SK-N-SH (cell line): ENCODE results near the gene TOR4A.

Source experiments
- CTCF ChIP-seq: fragments of 200-600 bp; sonication (generic); IDR thresholded peaks from 2 replicates; pipeline ENCODE4 v1.6.1; 2017; ENCODE audit warnings: antibody characterized with exemption, mild to moderate bottlenecking, moderate library complexity
- EP300 ChIP-seq, 2 experiments: IDR thresholded peaks; 2 replicates each; pipeline versions ENCODE4 v1.4.0 to v1.6.1; 2012; ENCODE audit warnings: borderline replicate concordance in 1 of 2, low read depth in 1 of 2, low read length in 1 of 2
- MAX ChIP-seq: IDR thresholded peaks from 2 replicates; pipeline ENCODE4 v1.4.0; 2012; ENCODE audit warnings: low read depth
- POLR2AphosphoS5 ChIP-seq: IDR thresholded peaks from 2 replicates; pipeline ENCODE4 v1.6.1; 2012; ENCODE audit warnings: low read depth, low read length
- RFX5 ChIP-seq: IDR thresholded peaks from 2 replicates; pipeline ENCODE4 v1.6.1; 2012; ENCODE audit warnings: mild to moderate bottlenecking, improper control_type of control experiment, low read length

GRCh38 chr9:137267933-137268355, 9.6 kb upstream of the TOR4A start:
- no peak for TF ChIP-seq POLR2AphosphoS5
- no peak for TF ChIP-seq CTCF
- no peak for TF ChIP-seq EP300 (IDR thresholded peaks at IDR 0.05; ENCODE audit: borderline replicate concordance in 1 of 2, low read depth in 1 of 2, low read length in 1 of 2)
- no peak for TF ChIP-seq RFX5
- TF ChIP-seq MAX: no peak
